Right cardiac atrium (tissue), 5 donors: ENCODE results near the gene S100A6. TPM values are rescaled to one million over a fixed set of nuclear protein-coding genes. Genes with fewer than 3 reads are reported as not detected.
A peak's percentile ranks its signal among the peaks of the same experiment; 100 is the strongest.
"Not testable (repeated sequence)": the region's sequence is repeated elsewhere in the genome, so short reads cannot be mapped to it uniquely, and the experiment has no call there.

ENCODE experiments used
- ATAC-seq, 2 donors: fragments of 200-7000 bp; cut with Tn5 transposase; one replicate each; pipeline versions ENCODE4 v1.8.0 to v1.9.1; 2020; ENCODE audit warnings: moderate library complexity in 2 of 2, mild to moderate bottlenecking in 1 of 2
- DNase-seq, 3 donors: peaks; one replicate each; pipeline ENCODE4 v3.0.0-alpha.2; 2020
- H3K27ac ChIP-seq: one replicate; pipeline ENCODE4 v1.5.1; 2013; ENCODE audit warnings: mild to moderate bottlenecking, low read length, control low read depth, moderate library complexity
- H3K27me3 ChIP-seq: one replicate; pipeline ENCODE4 v1.6.1; 2013; ENCODE audit not compliant: control insufficient read depth, insufficient read depth
- H3K4me1 ChIP-seq: one replicate; pipeline ENCODE4 v1.6.1; 2013; ENCODE audit warnings: low read length; ENCODE audit not compliant: control insufficient read depth, insufficient read depth
- H3K4me3 ChIP-seq: one replicate; pipeline ENCODE4 v1.5.1; 2013; ENCODE audit warnings: low read length, control low read depth
- H3K9me3 ChIP-seq: one replicate; pipeline ENCODE4 v1.6.1; 2013; ENCODE audit warnings: low read length; ENCODE audit not compliant: control insufficient read depth
- WGBS: extraction: QIAGEN DNeasy Blood & Tissue Kit; methylation state at CpG from one replicate; pipeline ENCODE4 v1.1.7; 2013; 5-methylcytosine and 5-hydroxymethylcytosine counted together
- intact Hi-C, 4 donors: fragments of 100-400 bp; cut with DNase I; formaldehyde crosslinking; loops; one replicate each; pipeline versions ENCODE4 v1.11.0 to v1.14.0; 2022 to 2023
- long read RNA-seq, 4 donors: library from polyadenylated mRNA; unstranded; transcript quantifications; one replicate each; pipeline ENCODE4 v2.0.0, GENCODE V29; 2020 to 2021
- polyA plus RNA-seq: library from polyadenylated mRNA; stranded (reverse); fragments of 200-250 nt; gene quantifications from one replicate; pipeline ENCODE4 v1.2.3, GENCODE V29; 2013
- total RNA-seq, 4 donors: library from RNA; stranded (reverse); fragmentation: NEBNext Ultra II Directional; extraction: Animal tissue kit (Norgen Biotek cat#: 25700); gene quantifications; one replicate each; pipeline ENCODE4 v1.2.1, GENCODE V29; 2021
- donor health status: healthy with polysubstance abuse.
- donor health status: DM: no; HTN: yes; CAD: no.
- donor health status: DM: no; HTN: no; CAD: no.
- donor health status: DM: no; HTN: yes; CAD: no; lungs with severe emphysema.
- donor health status: DM: yes; HTN: yes; CAD: no.

The S100A6 gene
- total RNA-seq: 100 to 1,000 TPM; 334 to 461 (median 411) TPM
- polyA plus RNA-seq: 819 TPM
- long read RNA-seq, donor 1, transcript S100A6-201 (3 exons, 665 nt): major isoform, 145 of 155 reads
- long read RNA-seq, donor 1, partial matches to known transcripts: 1 of 155 reads
- long read RNA-seq, donor 1, other reads (novel, unspliced or antisense): 7 of 155 reads
- long read RNA-seq, donor 2, transcript S100A6-201 (3 exons, 665 nt): major isoform, 123 of 137 reads
- long read RNA-seq, donor 2, partial matches to known transcripts: 3 of 137 reads
- long read RNA-seq, donor 2, other reads (novel, unspliced or antisense): 9 of 137 reads
- long read RNA-seq, donor 3, transcript S100A6-201 (3 exons, 665 nt): major isoform, 34 of 42 reads
- long read RNA-seq, donor 3, partial matches to known transcripts: 1 of 42 reads
- long read RNA-seq, donor 3, other reads (novel, unspliced or antisense): 6 of 42 reads
- long read RNA-seq, donor 4, transcript S100A6-201 (3 exons, 665 nt): major isoform, 95 of 100 reads
- long read RNA-seq, donor 4, partial matches to known transcripts: 1 of 100 reads
- long read RNA-seq, donor 4, other reads (novel, unspliced or antisense): 1 of 100 reads

GRCh38 chr1:153535242-153536011 is at the start of gene S100A6:
TSS of gene S100A6 (minus strand) at chr1:153535991. CDS start at chr1:153535339, 652 bp downstream.
- peak; percentile 75 to 88 (median 86) for DNase-seq
- H3K9me3 ChIP-seq: no peaks in the 10 kb centered on the region
- intact Hi-C loops: loop anchor here in 1 of 4 donors (2.0 kb wide), 1 partner anchor 33 kb away; no protein-coding TSS in a partner anchor
- 17% methylated on average over 18 of the region's 18 CpGs for WGBS
- H3K4me1 ChIP-seq: no peaks in the 10 kb centered on the region
- ATAC-seq: peak; percentile 69 to 73
- H3K27ac ChIP-seq: peak within 1 kb of the TSS; percentile 97
- H3K27me3 ChIP-seq: no peaks in the 10 kb centered on the region
- H3K4me3 ChIP-seq: peak within 1 kb of the TSS; percentile 73

- intact Hi-C loops: no loop called here
- WGBS: 95% methylated on average over 1 of the region's 1 CpG
- H3K9me3 ChIP-seq: no peaks in the 10 kb centered on the region
- H3K27ac ChIP-seq: no peak overlapping the region
- no peaks in the 10 kb centered on the region for H3K27me3 ChIP-seq
- no peak overlapping the region for H3K4me3 ChIP-seq
- no peaks in the 10 kb centered on the region for H3K4me1 ChIP-seq
- DNase-seq: no peak
- no peak for ATAC-seq
Measured at GRCh38 chr1:153585006-153585405, 49.2 kb upstream of the S100A6 start.

- intact Hi-C loops: no loop called here
- DNase-seq: no peak
- 83% methylated on average over 2 of the region's 2 CpGs for WGBS
Measured at GRCh38 chr1:153583976-153584375, 48.2 kb upstream of the S100A6 start.

GRCh38 chr1:153583514-153583913 is 47.7 kb upstream of the S100A6 start:
- intact Hi-C loops, H3K27ac ChIP-seq, H3K9me3 ChIP-seq, H3K27me3 ChIP-seq, ATAC-seq, H3K4me3 ChIP-seq, DNase-seq, H3K4me1 ChIP-seq: not testable (repeated sequence)
- WGBS: 86% methylated on average over 3 of the region's 3 CpGs

More at GRCh38 chr1:153583976-153584375, 48.2 kb upstream of the S100A6 start:
- Histone ChIP-seq H3K27me3 (no peaks in the 10 kb centered on the region), H3K27ac (no peak overlapping the region), H3K4me1 (no peaks in the 10 kb centered on the region), H3K4me3 (no peak overlapping the region), H3K9me3 (no peaks in the 10 kb centered on the region)
- no peak for ATAC-seq

- 94% methylated on average over 32 of the region's 34 CpGs for WGBS
- intact Hi-C loops, ATAC-seq: not testable (repeated sequence)
Measured at GRCh38 chr1:153582836-153583235, 47.0 kb upstream of the S100A6 start.

GRCh38 chr1:153578936-153579335 is 43.1 kb upstream of the S100A6 start:
- Histone ChIP-seq H3K27ac (no peak overlapping the region), H3K27me3 (no peaks in the 10 kb centered on the region), H3K4me1 (no peaks in the 10 kb centered on the region), H3K4me3 (no peak overlapping the region), H3K9me3 (no peaks in the 10 kb centered on the region)
- WGBS: 88% methylated on average over 3 of the region's 3 CpGs
- intact Hi-C loops: loop anchor here in 2 of 4 donors (10.0 kb wide), 1 partner anchor 46 kb away; the partner anchor contains the start of genes S100A1 (in 2 of the 2) and S100A13 (in 2 of the 2)
- no peak for ATAC-seq
- DNase-seq: no peak

More at GRCh38 chr1:153582836-153583235, 47.0 kb upstream of the S100A6 start:
- H3K9me3 ChIP-seq, H3K27me3 ChIP-seq, H3K27ac ChIP-seq, H3K4me1 ChIP-seq, H3K4me3 ChIP-seq: not testable (repeated sequence)
- DNase-seq: peak in 1 of 3 donors; percentile 62

- no peak for ATAC-seq
- Histone ChIP-seq H3K27me3 (no peaks in the 10 kb centered on the region), H3K27ac (no peak overlapping the region), H3K4me3 (no peak overlapping the region), H3K9me3 (no peaks in the 10 kb centered on the region), H3K4me1 (no peaks in the 10 kb centered on the region)
- no peak for DNase-seq
- intact Hi-C loops: loop anchor here in 2 of 4 donors (10.0 kb wide), 1 partner anchor 46 kb away; the partner anchor contains the start of genes S100A1 (in 2 of the 2) and S100A13 (in 2 of the 2)
Measured at GRCh38 chr1:153578490-153578889, 42.7 kb upstream of the S100A6 start.

GRCh38 chr1:153577624-153578051 is 41.8 kb upstream of the S100A6 start:
- Histone ChIP-seq H3K27me3 (no peaks in the 10 kb centered on the region), H3K4me1 (no peaks in the 10 kb centered on the region), H3K9me3 (no peaks in the 10 kb centered on the region), H3K27ac (no peak overlapping the region), H3K4me3 (no peak overlapping the region)
- peak; percentile 56 to 90 (median 87) for DNase-seq
- intact Hi-C loops: loop anchor here in 2 of 4 donors (10.0 kb wide), 1 partner anchor 47 kb away; the partner anchor contains the start of genes S100A1 (in 2 of the 2) and S100A13 (in 2 of the 2)
- ATAC-seq: peak; percentile 58 to 93
- 60% methylated on average over 9 of the region's 9 CpGs for WGBS

GRCh38 chr1:153577138-153577537 is 41.3 kb upstream of the S100A6 start:
- Histone ChIP-seq H3K27ac (no peak overlapping the region), H3K9me3 (no peaks in the 10 kb centered on the region), H3K27me3 (no peaks in the 10 kb centered on the region), H3K4me1 (no peaks in the 10 kb centered on the region), H3K4me3 (no peak overlapping the region)
- ATAC-seq (no peak), DNase-seq (no peak)
- intact Hi-C loops: loop anchor here in 2 of 4 donors (10.0 kb wide), 1 partner anchor 48 kb away; the partner anchor contains the start of genes S100A1 (in 2 of the 2) and S100A13 (in 2 of the 2)
- WGBS: 74% methylated on average over 4 of the region's 4 CpGs

- not testable (repeated sequence) for H3K4me3 ChIP-seq, H3K9me3 ChIP-seq, H3K4me1 ChIP-seq, H3K27me3 ChIP-seq, ATAC-seq, H3K27ac ChIP-seq, DNase-seq
- intact Hi-C loops: loop anchor here in 2 of 4 donors (10.0 kb wide), 1 partner anchor 49 kb away; the partner anchor contains the start of genes S100A1 (in 2 of the 2) and S100A13 (in 2 of the 2)
- WGBS: 83% methylated on average over 10 of the region's 10 CpGs
Measured at GRCh38 chr1:153575497-153575896, 39.7 kb upstream of the S100A6 start.
